DMS 273 treated with DMSO at 0.1 percent for 48 hours (cell line): ENCODE results near the gene ERRFI1.

Experiments used
- DNase-seq: peaks from one replicate; lab custom pipeline; 2025; lab: John Stamatoyannopoulos, UW

Gene ERRFI1

DNA sequence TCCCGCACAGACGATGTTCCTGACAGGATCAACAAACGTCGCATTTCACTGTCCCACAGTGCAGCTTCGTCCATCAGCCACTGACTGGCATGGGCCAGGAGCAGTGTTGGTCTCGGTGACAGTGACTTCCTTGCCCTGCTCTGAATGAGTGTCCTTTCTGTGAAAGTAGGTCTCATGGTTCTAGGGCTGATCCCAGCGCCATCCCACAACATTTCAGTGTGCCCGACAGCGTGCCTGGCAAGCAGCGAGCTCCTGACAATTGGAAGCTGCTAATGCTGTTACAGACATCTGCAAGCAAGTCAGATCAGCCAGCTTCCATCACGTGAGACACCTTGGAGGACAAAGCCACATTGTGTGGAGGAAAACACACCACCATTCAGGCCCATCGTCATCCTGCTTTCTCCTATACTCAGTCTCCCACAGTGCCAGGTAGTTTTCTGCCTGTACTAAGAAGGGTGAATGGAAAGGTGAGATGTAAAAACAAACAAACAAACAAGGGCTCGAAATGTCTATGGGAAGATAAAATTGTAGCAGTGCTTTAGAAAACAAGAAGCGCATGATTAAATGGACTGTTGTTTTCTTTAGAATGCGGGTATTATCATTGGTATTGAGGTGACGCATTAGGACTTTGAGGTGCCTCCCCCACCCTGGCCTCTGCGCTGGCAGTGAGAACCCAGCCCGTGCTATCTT is 21.9 kb downstream of the ERRFI1 start:
- DNase-seq = no peak

DNA sequence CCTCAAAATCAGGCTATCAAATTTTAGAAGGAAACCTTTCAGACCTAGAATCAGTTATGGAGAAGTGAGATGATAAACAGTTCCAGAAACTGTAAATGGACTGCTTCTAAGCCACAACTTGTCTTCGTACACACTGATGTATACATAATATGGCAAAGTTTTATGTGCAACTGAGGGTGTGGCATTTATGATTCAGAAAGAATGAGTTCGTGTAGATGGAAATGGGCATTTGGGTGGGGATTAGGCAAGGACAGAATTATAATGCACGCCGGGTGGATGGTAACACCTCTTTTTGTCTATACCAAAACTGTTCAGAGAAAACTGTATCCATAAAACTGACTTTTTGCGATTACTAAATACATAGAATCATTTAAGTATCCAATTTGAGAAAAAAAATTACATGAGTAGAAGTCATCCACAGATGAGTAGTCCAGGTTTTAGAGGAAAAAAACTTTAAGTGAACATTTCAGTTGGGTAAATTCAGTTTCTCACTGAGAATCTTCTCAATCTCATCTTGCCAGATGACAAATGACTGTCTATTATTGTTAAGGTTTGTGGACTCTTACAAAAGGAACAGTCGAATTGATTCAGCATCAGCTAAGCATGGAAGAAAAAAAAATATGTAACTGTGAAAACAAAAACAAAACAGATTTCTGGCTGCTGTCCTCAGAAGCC is 22.5 kb downstream of the ERRFI1 start:
- no peak for DNase-seq

- no peak for DNase-seq
Observed at GRCh38 chr1:8002921-8003320, 23.2 kb downstream of the ERRFI1 start.

- no peak for DNase-seq
Observed at GRCh38 chr1:8002329-8002910, 23.7 kb downstream of the ERRFI1 start.

DNA sequence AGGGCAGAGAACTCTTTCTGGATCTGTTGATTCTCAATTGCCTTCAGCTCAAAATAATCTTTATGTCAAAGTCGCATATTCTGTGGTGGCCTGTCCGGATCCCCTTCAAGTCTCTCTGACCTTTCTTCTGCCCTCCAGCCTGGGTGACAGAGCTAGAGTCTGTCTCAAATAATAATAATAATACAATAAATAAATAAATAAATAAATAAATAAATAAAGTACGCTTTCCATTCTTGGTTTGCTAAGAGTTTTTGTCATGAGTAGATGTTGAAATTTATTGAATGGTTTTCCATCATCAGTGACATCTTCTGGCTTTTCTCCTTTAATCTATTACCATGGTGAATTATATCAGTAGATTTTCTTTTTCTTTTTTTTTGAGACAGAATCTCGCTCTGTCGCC is 30.7 kb downstream of the ERRFI1 start:
- DNase-seq = no peak

GRCh38 chr1:7994827-7995226 is 31.3 kb downstream of the ERRFI1 start:
- no peak for DNase-seq

DNA sequence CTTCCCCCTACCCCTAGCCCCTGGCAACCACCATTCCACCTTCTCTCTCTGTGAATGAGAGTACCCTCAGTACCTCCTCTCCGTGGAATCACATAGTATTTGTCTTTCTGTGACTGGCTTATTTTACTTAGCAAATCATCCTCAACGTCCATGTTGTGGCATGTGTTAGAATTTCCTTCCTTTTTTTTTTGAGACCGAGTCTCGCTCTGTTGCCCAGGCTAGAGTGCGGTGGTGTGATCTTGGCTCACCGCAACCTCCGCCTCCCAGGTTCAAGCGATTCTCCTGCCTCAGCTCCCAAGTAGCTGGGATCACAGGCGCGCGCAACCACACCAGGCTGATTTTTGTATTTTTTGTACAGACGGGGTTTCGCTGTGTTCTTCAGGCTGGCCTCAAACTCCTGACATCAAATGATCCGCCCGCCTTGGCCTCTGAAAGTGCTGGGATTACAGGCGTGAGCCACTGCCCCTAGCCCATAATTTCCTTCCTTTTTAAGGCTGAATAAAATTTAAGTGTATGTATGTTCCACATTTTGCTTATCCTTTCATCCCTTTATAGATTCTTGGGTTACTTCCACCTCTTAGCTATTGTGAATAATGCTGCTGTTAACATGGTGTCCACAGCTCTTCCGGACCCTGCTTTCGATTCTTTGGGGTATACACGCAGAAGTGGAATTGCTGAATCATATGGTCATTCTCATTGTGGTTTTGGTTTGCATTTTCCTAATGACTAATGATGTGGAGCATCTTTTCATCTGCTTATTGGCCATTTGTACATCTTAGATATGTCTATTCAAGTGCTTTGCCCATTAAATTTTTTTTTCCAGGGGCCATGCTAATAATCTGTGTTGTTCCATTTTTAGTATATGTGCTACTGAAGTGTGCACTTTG is 32.3 kb downstream of the ERRFI1 start:
- DNase-seq = no peak

DNA sequence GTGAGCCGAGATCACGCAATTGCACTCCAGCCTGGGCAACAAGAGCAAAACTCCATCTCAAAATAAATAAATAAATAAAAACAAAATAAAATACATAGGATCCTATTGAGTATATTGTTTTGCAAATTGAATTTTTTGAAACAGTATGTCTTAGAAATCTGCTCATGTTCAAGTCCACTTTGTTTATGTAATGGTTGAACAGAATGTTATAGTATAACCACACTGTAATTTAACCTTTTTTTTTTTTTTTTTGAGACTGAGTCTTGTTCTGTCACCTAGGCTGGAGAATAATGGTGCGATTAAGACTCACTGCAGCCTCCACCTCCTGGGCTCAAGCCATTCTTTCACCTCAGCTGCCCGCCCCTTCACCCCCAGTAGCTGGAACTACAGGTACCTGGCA is 33.2 kb downstream of the ERRFI1 start:
- no peak for DNase-seq

DNA sequence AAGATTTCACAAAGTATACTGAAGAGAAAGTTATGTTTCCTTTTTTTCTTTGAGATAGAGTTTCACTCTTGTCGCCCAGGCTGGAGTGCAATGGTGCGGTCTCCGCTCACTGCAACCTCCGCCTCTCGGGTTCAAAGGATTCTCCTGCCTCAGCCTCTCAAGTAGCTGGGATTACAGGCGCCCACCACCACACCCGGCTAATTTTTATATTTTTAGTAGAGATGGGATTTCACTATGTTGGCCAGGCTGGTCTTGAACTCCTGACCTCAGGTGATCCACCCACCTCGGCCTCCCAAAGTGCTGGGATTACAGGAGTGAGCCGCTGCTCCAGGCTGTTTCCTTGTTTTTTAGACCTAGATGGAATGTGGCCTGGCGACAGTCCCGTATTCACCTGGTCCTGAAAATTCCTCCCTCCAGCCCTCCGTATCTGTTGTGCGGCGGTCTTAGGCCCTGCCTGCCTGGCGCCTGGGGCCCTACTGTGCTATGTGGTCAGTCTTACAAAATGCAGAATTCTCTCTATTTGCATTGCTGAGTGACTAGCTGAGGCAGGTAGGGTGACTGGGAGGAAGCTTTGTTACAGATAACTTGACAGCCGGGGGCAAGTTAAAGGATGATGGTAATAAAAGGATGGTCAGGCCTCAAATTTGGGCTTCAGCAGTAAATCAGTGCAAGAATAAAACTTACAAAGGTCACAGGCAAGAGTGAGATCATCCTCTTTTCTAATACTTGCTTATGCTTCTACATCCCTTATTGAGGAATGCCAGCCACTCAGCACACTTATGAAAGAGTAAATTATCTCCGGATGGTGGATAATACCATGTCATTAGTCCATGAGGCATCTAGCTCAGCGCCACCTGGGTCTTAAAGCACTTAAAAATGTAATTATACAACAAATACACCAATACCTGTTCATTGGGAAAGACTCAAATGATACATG is 34.3 kb downstream of the ERRFI1 start:
- no peak for DNase-seq

- no peak for DNase-seq
Observed at GRCh38 chr1:7989762-7990428, 36.2 kb downstream of the ERRFI1 start.

DNA sequence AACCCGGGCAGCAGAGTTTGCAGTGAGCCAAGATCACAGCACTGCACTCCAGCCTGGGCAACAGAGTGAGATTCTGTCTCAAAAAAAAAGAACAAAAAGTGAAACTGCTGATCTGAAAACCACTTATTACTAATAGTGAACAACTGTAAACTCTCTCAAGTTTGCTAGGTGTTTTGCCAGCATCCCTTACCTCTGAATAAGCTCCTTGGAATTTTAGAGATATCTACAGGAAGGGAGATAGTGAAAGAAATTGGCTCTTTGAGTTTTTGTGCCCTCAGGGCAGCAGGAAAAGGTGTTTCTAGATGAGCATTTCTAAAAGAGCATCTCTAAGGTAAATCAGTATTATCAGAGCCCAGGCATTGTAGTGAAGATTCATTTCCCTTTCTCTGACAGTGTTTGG is 37.5 kb downstream of the ERRFI1 start:
- DNase-seq = no peak

DNA sequence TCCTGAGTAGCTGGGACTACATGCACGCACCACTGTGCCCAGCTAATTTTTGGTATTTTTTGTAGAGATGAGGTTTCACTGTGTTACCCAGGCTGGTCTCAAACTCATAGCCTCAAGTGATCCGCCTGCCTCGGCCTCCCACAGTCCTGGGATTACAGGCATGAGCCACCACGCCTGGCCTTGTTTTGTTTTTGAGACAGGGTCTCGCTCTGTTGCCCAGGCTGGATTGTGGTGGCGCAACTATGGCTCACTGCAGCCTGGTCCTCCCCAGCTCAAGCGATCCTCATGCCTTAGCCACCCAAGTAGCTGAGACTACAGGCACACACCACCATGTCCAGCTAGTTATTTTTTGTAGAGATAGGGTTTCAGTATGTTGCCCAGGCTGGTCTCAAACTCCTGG is 38.6 kb downstream of the ERRFI1 start:
- no peak for DNase-seq

- no peak for DNase-seq
Observed at GRCh38 chr1:7985851-7986612, 40.1 kb downstream of the ERRFI1 start.

GRCh38 chr1:7984811-7985210 is 41.3 kb downstream of the ERRFI1 start:
- DNase-seq = no peak

DNA sequence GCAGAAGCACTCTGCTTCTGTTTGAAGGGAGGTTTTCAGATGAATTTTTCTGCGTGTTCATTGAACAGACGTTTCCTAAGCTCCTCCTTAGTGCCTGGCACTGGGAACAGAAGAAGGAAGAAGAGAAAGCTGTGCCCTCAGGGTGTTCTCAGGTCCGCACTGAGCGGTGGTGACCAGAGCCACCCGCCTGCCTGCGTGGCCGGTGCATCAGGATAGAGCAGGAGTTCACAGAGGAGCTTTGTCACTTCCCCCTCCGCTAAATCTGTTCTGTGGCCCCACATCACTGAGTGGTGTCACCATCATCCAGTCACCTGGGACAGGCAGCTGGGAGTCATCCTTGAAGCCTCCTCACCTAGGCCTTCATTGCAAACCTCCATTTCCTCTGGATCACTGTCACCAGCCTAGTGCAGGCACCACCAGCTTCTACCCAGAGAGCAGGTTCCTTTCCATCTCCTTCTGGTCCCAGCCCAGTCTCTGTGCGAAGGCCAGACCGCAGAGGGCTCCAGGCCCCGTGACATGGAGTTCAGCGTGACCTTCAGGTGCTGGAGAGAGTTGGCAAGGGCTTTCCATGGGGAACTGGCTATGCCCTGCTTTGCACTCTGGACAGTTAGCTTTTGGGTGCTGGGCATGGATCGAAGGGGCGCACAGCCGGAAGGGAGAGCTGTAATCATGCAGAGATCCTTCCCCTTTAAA is 42.9 kb downstream of the ERRFI1 start:
- no peak for DNase-seq

DNA sequence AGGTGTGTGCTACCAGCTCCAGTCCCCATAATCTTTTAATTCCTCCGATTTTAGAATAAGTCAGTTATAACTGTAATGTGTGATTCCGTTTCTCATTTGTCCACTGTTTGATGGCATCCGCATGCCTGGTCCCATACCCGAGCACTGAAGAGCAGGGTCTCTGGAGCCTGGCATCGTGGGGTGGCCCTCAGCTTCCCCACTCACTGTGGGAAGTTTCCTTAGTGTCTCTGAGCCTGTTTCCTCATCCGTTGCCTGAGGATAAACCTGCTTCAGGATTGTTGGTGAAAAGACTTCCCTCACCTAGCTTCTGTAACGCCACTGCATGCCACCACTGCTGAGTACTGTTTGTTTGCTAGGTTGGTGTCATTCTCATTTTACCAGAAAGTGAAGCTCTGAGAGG is 45.1 kb downstream of the ERRFI1 start:
- no peak for DNase-seq

DNA sequence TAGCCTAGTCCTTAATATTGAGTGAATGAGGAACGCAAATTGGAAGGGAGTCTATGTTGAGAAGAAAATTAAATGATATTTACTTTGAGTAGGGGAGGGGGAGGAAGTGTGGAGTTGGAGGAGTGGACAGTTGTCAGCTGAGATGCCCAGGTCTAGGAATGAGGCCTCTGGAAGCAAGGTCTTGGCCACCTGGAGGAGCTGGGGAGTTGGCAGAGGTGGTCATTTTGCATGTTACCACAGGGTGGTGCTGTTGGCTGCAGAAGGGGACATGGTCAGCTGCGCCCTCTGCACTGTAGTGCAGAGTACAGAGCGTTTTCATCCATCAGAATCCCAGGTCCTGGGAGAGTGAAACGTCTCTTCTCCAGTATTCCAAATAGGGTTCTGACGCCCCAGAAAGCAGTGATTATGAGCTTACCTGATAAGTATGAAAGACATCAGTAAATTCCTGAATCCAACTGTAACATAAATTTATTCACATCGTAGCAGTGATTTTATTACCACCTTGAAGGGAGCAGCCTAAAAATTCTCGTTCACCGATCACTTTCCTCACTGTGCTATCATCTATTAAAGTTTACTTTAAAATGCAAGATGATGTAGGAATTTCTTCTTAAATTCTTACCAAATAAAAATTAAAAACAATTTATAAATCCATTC is 50.8 kb downstream of the ERRFI1 start:
- DNase-seq = peak; percentile 27

DNA sequence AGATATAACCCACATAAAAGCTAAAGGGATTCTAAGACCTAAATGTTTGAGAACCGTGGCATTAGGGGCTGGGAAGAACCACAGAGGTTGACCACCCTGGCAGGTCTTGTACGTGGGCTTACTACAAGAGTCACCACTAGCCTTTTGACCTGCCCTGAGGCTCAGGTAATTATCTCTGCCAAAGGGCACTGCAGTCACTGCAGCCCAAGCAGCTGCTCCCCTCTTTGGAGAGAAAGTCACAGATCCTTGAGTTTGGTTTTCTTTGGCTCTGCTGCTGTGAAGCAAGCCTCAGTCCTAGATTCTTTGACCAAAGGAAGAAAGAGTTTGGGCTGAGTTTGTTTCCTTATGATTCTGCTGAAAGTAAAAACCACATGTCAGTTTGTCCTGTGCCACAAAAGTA is 53.0 kb downstream of the ERRFI1 start:
- no peak for DNase-seq

GRCh38 chr1:7972285-7972684 is 53.8 kb downstream of the ERRFI1 start:
- DNase-seq = no peak
